NCI-H748 (cell line): ENCODE results near the gene MTUS2.

Experiments
- DNase-seq: peaks from one replicate; lab custom pipeline; 2025; ENCODE audit not compliant: unreplicated experiment; lab: John Stamatoyannopoulos, UW

Gene MTUS2

GRCh38 chr13:29515372-29515771 lies 695.2 kb downstream of the MTUS2 start:
- DNase-seq, result no peak

- DNase-seq, result no peak
Observed at GRCh38 chr13:29516012-29516411, 695.9 kb downstream of the MTUS2 start.

GRCh38 chr13:29516880-29517279 lies 696.7 kb downstream of the MTUS2 start:
- no peak for DNase-seq

GRCh38 chr13:29519921-29520320 lies 699.8 kb downstream of the MTUS2 start:
- DNase-seq, result no peak

- DNase-seq, result no peak
Observed at GRCh38 chr13:29520671-29521070, 700.5 kb downstream of the MTUS2 start.

- no peak for DNase-seq
Observed at GRCh38 chr13:29521336-29521735, 701.2 kb downstream of the MTUS2 start.

GRCh38 chr13:29522044-29522685 lies 702.0 kb downstream of the MTUS2 start:
- no peak for DNase-seq

GRCh38 chr13:29523199-29523961 lies 703.2 kb downstream of the MTUS2 start:
- DNase-seq, result no peak

GRCh38 chr13:29524176-29524575 lies 704.0 kb downstream of the MTUS2 start:
- DNase-seq, result no peak

- DNase-seq, result no peak
Observed at GRCh38 chr13:29524641-29525040, 704.5 kb downstream of the MTUS2 start.

- DNase-seq, result no peak
Observed at GRCh38 chr13:29525757-29526156, 705.6 kb downstream of the MTUS2 start.

- no peak for DNase-seq
Observed at GRCh38 chr13:29526741-29527140, 706.6 kb downstream of the MTUS2 start.

- no peak for DNase-seq
Observed at GRCh38 chr13:29527511-29527910, 707.4 kb downstream of the MTUS2 start.

GRCh38 chr13:29527916-29528315 lies 707.8 kb downstream of the MTUS2 start:
- DNase-seq, result no peak

GRCh38 chr13:29529754-29530153 lies 709.6 kb downstream of the MTUS2 start:
- DNase-seq, result no peak

- no peak for DNase-seq
Observed at GRCh38 chr13:29530901-29531300, 710.8 kb downstream of the MTUS2 start.

GRCh38 chr13:29532116-29532515 lies 712.0 kb downstream of the MTUS2 start:
- no peak for DNase-seq

- no peak for DNase-seq
Observed at GRCh38 chr13:29532821-29533220, 712.7 kb downstream of the MTUS2 start.

GRCh38 chr13:29534083-29534482 lies 713.9 kb downstream of the MTUS2 start:
- DNase-seq, result no peak

- DNase-seq, result no peak
Observed at GRCh38 chr13:29535663-29536655, 715.8 kb downstream of the MTUS2 start.

- no peak for DNase-seq
Observed at GRCh38 chr13:29536853-29537252, 716.7 kb downstream of the MTUS2 start.
